Retina (tissue), 1 donor: ENCODE data around the gene PIK3C2G.
"Not testable (repeated sequence)": the region's sequence is repeated elsewhere in the genome, so short reads cannot be mapped to it uniquely, and the experiment has no call there.

Source experiments
- DNase-seq: peaks from one replicate; pipeline ENCODE4 v3.0.0-alpha.2; 2016

Gene PIK3C2G

DNA sequence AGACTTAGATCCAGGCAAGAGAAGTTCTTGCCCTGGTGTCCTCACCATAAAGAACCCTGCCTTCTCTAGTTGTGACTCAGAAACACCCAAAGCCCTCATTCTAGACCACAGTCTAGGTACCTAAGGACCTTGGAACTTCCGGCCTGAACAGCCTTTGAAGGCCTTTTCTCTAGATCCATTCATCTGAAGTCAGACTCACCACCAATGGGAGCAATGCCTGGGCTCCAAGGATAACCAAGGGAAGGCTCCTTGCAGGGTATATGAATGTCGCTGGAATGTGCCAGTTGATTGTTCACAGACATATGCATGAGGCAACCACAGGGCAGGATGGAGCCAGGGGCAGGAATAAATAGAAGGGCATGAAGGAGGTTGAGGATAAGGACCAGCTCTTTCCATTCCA, 390.2 kb downstream of the PIK3C2G start:
- no peak for DNase-seq

GRCh38 chr12:18652596-18652995, 391.3 kb downstream of the PIK3C2G start:
- DNase-seq: no peak

DNA sequence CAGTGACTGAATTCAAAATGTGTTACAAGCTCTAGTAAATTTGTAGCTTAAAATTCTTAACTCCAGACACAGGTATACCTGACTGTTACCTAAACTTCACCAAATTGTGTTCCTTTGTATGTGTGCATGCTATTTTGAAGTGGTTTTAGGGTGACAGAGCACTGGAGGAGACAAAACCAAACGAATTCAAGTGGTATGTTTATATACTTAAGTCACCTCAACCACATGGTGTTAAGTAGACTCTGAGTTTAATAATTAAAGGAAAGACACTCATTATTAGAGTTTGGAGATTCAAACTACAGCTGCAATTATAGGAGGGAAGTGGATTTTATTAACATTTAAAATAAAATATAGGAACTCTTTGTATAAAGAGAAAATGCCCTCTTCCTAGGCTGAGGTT, 392.1 kb downstream of the PIK3C2G start:
- DNase-seq: no peak

DNA sequence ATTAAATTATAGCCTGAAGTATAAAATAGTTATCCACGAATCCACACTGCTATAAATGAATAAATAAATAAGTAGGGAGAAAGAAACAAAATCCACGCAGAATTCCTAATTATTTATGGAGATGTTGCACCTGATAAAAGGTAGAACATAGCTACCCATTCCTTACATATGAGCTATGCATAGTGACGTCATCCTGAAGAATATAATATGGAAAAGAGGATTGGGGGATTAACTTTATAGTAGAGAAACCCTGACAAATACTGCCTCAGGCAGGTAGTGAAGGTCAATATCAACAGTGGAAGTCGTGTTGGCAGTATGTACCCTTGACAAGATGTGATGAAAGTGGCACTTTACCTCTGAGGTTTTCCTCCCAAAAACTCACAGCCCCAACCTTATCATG, 394.0 kb downstream of the PIK3C2G start:
- no peak for DNase-seq

DNA sequence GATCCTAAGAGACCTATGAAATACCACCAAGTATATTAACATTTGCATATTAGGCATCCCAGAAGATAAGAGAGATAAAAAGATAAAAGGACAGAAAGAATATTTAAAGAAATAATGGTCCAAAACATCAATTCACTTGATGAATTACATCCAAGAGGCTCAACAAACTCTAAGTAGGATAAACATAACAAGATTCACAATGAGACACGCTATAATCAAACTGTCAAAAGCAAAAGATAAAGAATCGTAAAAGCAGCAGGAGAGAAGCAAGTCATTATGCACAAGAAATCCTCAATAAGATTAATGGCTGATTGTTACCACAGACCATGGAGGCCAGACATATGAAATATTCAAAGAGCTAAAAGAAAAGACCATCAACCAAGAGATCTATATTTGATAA, 396.9 kb downstream of the PIK3C2G start:
- DNase-seq: no peak

GRCh38 chr12:18658829-18659228, 397.5 kb downstream of the PIK3C2G start:
- no peak for DNase-seq

- no peak for DNase-seq
Observed at GRCh38 chr12:18676141-18676540, 414.8 kb downstream of the PIK3C2G start.

GRCh38 chr12:18676996-18677588, 415.8 kb downstream of the PIK3C2G start:
- no peak for DNase-seq

- no peak for DNase-seq
Observed at GRCh38 chr12:18681818-18682217, 420.5 kb downstream of the PIK3C2G start.

- no peak for DNase-seq
Observed at GRCh38 chr12:18683327-18684013, 422.2 kb downstream of the PIK3C2G start.

- DNase-seq: no peak
Observed at GRCh38 chr12:18684430-18684829, 423.1 kb downstream of the PIK3C2G start.

- DNase-seq: no peak
Observed at GRCh38 chr12:18689771-18690170, 428.5 kb downstream of the PIK3C2G start.

DNA sequence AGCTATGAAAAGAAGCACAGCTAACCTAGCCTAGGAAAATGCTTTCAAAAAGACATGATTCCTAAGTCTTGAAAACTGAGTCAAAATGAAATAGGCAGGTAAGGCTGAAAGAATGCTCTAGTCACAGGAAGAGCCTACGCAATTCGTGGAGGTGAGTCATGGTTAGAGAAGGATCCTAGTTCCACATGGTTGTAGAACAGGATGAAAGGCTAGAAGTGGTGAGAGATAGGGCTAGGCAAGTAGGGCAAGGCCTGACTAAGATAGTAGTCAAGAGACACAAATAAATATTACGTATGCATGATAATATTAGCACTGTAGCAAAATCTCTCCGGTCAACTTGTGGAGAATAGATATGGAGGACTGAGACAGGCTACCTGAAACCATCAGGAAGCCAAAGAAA, 429.3 kb downstream of the PIK3C2G start:
- no peak for DNase-seq

GRCh38 chr12:18693986-18694385, 432.7 kb downstream of the PIK3C2G start:
- DNase-seq: not testable (repeated sequence)

- no peak for DNase-seq
Observed at GRCh38 chr12:18696971-18697602, 435.8 kb downstream of the PIK3C2G start.
